ENCODE measurements around the gene LYG2. TPM values are rescaled to one million over a fixed set of nuclear protein-coding genes. Genes with fewer than 3 reads are reported as not detected.

LYG2 gene
- total RNA-seq, 4 donors from 2014 or later, result not detected

DNA sequence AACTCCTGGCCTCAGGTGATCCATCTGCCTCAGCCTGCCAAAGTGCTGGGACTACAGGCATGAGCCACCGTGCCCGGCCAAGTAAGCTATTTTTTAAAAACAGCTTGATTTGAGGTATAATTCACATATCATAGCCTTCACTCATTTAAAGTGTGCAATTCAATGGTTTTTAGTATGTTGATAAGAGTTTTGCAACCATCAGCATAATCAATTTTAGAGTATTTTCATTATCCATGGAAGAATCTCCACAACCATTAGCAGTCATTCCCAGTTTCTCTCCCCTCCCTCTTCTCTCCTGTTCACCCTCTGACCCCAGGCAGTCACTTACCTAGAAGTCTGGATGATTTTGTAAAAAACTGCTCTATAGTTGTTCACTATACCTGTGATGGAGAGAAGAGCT, 4.7 kb upstream of the LYG2 start:
- no peaks in the 10 kb centered on the region for H3K9me3 ChIP-seq
- H3K4me1 ChIP-seq, result peaks cover 0 to 6% (median 0%) of the 10 kb centered on the region in 3 donors
- intact Hi-C loops (cut with DNase I), result no loop called here
- no peak overlapping the region for H3K27ac ChIP-seq
- H3K4me3 ChIP-seq, result no peak overlapping the region
- no peak for DNase-seq
- WGBS, 2 donors, result 88 to 100% methylated on average over 1 to 2 of the region's 2 CpGs
- no peak for TF ChIP-seq POLR2A (IDR thresholded peaks at IDR 0.05)
- TF ChIP-seq CTCF (IDR thresholded peaks at IDR 0.05), result no peak
- H3K27me3 ChIP-seq, result no peaks in the 10 kb centered on the region
- H3K36me3 ChIP-seq, result no peaks in the 10 kb centered on the region

- H3K27me3 ChIP-seq, result no peaks in the 10 kb centered on the region
- no peaks in the 10 kb centered on the region for H3K9me3 ChIP-seq
- H3K4me1 ChIP-seq, result peaks cover 0 to 6% (median 0%) of the 10 kb centered on the region in 3 donors
- H3K36me3 ChIP-seq, result no peaks in the 10 kb centered on the region
- no peak overlapping the region for H3K27ac ChIP-seq
- no peak for TF ChIP-seq CTCF (IDR thresholded peaks at IDR 0.05)
- TF ChIP-seq POLR2A (IDR thresholded peaks at IDR 0.05), result no peak
- DNase-seq, result no peak
- no peak overlapping the region for H3K4me3 ChIP-seq
- 70 to 89% methylated on average over 4 of the region's 4 CpGs for WGBS, 2 donors
- intact Hi-C loops (cut with DNase I), result no loop called here
Measured at GRCh38 chr2:99259465-99259864, 4.0 kb upstream of the LYG2 start.

DNA sequence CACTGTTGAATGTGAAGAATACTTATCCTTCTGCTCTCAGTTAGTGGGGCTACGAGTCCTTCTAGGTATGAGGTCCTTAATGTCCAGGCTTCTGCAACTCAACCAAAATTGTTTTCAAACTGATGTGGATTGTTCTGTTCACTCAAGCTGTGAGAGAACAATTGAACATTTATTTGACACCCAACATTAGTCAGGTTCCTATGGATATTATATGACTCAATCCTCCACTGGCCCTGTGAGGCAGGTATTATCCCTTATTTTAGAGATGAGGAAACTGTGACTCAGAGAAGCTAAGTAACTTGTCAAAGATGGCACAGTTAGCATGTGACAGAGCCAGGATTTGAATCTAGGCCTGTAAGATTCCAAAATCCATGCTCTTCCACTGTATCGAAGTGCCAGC, 1.2 kb upstream of the LYG2 start:
- Histone ChIP-seq H3K36me3 (no peaks in the 10 kb centered on the region), H3K4me1 (peaks cover 0 to 6% (median 0%) of the 10 kb centered on the region in 3 donors), H3K9me3 (no peaks in the 10 kb centered on the region), H3K27ac (no peak overlapping the region), H3K4me3 (no peak overlapping the region), H3K27me3 (no peaks in the 10 kb centered on the region)
- intact Hi-C loops (cut with DNase I), result no loop called here
- no peak for DNase-seq
- WGBS, 2 donors, result 68 to 74% methylated on average over 2 of the region's 2 CpGs
- TF ChIP-seq CTCF (IDR thresholded peaks at IDR 0.05) (no peak), POLR2A (IDR thresholded peaks at IDR 0.05) (no peak)

GRCh38 chr2:99249951-99250350, 5.5 kb downstream of the LYG2 start:
- Histone ChIP-seq H3K4me3 (no peak overlapping the region), H3K9me3 (no peaks in the 10 kb centered on the region), H3K4me1 (no peaks in the 10 kb centered on the region), H3K27me3 (no peaks in the 10 kb centered on the region), H3K27ac (no peak overlapping the region), H3K36me3 (no peaks in the 10 kb centered on the region)
- intact Hi-C loops (cut with DNase I), result no loop called here
- no peak for DNase-seq
- WGBS, 2 donors, result 84 to 93% methylated on average over 2 of the region's 2 CpGs
- TF ChIP-seq CTCF (IDR thresholded peaks at IDR 0.05) (no peak), POLR2A (IDR thresholded peaks at IDR 0.05) (no peak)

DNA sequence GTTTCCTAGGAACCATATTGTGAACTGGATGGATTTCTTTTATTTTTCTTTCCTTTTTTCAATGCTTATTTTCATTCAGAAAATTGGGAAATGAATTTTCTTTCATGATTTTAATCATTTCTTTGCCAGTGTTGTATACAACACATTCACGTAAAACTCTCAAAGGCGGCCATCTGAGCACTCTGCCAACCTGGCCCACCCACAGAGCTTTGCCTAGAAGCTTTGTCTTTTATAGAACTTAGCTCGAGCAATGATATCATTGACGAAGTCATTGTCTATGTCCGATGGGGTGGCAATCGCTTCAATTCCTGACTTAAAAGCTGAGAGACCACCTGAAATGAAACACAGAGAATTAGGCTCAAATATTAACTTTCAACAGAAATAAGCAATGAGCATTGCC, 13.3 kb downstream of the LYG2 start:
- H3K9me3 ChIP-seq, result no peaks in the 10 kb centered on the region
- no peaks in the 10 kb centered on the region for H3K36me3 ChIP-seq
- intact Hi-C loops (cut with DNase I), result no loop called here
- no peak overlapping the region for H3K4me3 ChIP-seq
- 76 to 96% methylated on average over 6 of the region's 6 CpGs for WGBS, 2 donors
- TF ChIP-seq POLR2A (IDR thresholded peaks at IDR 0.05), result no peak
- TF ChIP-seq CTCF (IDR thresholded peaks at IDR 0.05), result no peak
- H3K27me3 ChIP-seq, result no peaks in the 10 kb centered on the region
- no peak for DNase-seq
- H3K4me1 ChIP-seq, result no peaks in the 10 kb centered on the region
- no peak overlapping the region for H3K27ac ChIP-seq
